Measurements from ENCODE around the gene C10orf105. TPM values are rescaled to one million over a fixed set of nuclear protein-coding genes. Genes with fewer than 3 reads are reported as not detected.

Gene C10orf105, protein sequence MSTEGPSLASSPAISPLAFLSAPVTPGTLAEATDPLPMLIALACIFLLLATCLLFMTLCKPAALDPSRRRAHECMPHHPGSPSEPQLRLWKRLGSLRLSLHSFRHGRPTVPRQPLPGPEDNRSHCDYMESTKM
- total RNA-seq, result under 1 TPM; 0.11 to 0.12 TPM
- polyA plus RNA-seq, result under 1 TPM; 0.07 TPM

DNA sequence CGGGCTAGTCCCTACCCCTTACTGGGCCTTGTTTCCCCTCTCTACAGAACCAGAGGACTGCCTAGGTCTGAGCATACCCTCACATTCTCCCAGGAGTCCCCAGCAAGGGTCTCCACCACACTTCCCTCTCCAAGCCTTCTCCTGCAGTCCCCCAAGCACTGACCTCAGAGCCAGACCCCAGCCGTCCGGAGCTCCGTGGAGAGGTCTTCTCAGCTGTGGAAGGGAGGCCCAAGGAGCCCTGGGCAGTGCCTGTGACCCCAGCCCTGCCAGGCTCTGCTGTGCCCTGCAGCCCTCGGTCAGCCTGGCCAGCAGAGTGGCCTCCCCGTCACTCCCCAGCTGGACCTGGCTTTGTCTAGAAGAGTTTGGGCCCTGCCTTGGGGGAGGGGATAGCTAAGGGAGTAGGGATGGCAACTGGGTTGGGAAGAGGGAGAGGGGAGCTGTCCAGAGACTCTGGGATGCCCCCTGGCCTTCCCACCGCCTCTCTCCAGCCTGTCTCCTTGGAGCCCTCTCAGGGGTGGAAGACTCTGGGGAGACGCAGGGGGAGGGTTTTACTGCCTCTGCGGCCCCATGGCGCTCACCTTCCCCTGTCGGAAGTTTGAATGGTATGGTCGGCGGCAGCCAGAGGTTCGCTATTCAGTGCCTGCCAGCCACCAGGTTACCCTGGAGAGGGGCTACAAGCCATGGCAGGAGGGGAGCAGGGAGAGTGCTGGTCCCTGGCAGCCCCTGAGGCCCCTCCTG, at the start of gene C10orf105:
TSS of gene C10orf105 (minus strand) at position 315 of the 738 bp plus-strand sequence. CDS start 3,441 bp downstream, outside the sequence.
- intact Hi-C loops (cut with micrococcal nuclease), result no loop called here
- H3K4me3 ChIP-seq (ENCODE audit: low read length in 2 of 2), result no peak within 1 kb of the TSS
- H3K27me3 Mint-ChIP-seq, result no peaks in the 10 kb centered on the region
- H3K4me3 Mint-ChIP-seq, result peak within 1 kb of the TSS in 1 of 8 donors; percentile 41
- no peaks in the 10 kb centered on the region for H3K9me3 Mint-ChIP-seq
- no peaks in the 10 kb centered on the region for H3K36me3 ChIP-seq (ENCODE audit: insufficient read depth, low read length)
- H3K27me3 ChIP-seq (ENCODE audit: insufficient read depth, low read length), result no peaks in the 10 kb centered on the region
- CTCF ChIA-PET (ENCODE audit: partially characterized antibody), result interaction anchor here (1.1 to 16.2 kb wide), 4 partner anchors 8 to 53 kb away, joined by 3 to 177 read pairs (median 11); partner anchors contain the start of gene VSIR
- no peak within 1 kb of the TSS for H3K27ac ChIP-seq (ENCODE audit: low read depth, low read length)
- H3K4me1 ChIP-seq (ENCODE audit: insufficient read depth, low read length), result peaks cover 74% of the 10 kb centered on the region
- peaks cover 0 to 3% of the 10 kb centered on the region in 2 donors for H3K36me3 Mint-ChIP-seq
- peaks cover 23 to 78% (median 45%) of the 10 kb centered on the region in 4 donors for H3K4me1 Mint-ChIP-seq
- no peaks in the 10 kb centered on the region for H3K9me3 ChIP-seq (ENCODE audit: control insufficient read depth in 1 of 2, low read length in 2 of 2)
- POLR2A ChIA-PET (ENCODE audit: partially characterized antibody), result interaction anchor here (1.2 to 35.3 kb wide), 3 partner anchors 8 to 53 kb away, joined by 7 to 1191 read pairs (median 196); partner anchors contain the start of gene VSIR
- DNase-seq, result peak in 1 of 5 donors; percentile 5
- H3K27ac Mint-ChIP-seq, result peak within 1 kb of the TSS in 4 of 7 donors; percentile 41 to 79 (median 67)

DNA sequence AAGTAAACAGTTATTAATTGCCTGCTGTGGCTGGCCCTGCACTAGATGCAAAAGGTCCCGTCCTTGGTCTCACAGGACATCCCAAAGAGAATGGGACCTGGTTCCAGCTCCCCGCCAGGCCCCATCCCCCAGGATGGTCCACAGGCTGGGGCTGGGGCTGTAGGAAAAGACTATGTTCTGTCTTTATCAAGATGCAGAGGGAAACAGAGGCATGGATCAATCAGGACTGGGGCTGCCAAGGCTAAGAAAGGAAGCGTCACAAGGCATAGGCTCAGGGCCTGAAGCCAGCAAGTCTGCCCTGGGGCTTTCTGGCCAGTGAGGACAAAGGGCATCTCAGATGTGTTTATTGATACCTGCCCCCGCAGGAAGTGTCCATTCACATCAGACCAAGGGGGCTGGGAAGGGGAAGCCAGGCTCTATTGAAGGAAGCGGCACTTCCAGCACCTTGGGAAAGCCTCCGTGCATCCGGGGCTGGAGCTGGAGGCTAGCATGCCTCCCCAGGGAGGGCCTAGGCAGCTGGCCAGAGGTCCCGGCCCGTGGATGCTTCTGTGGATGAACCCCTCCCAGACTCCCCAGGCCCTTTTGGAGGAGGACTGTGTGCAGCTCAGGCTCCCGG, 48.0 kb upstream of the C10orf105 start:
- H3K27ac ChIP-seq (ENCODE audit: low read depth, low read length), result peak overlapping the region; percentile 93
- Mint-ChIP-seq H3K9me3 (peaks cover 0 to 2% (median 0%) of the 10 kb centered on the region in 8 donors), H3K4me3 (peak overlapping the region; percentile 70 to 96 (median 88)), H3K4me1 (peaks cover 61 to 99% (median 80%) of the 10 kb centered on the region in 4 donors), H3K36me3 (peaks cover 53 to 86% of the 10 kb centered on the region in 2 donors), H3K27me3 (no peaks in the 10 kb centered on the region), H3K27ac (peak overlapping the region; percentile 93 to 99 (median 97))
- no peak for DNase-seq
- H3K27me3 ChIP-seq (ENCODE audit: insufficient read depth, low read length), result no peaks in the 10 kb centered on the region
- intact Hi-C loops (cut with micrococcal nuclease), result loop anchor here (2.0 kb wide), 1 partner anchor 83 kb away; the partner anchor contains the start of gene PSAP
- POLR2A ChIA-PET (ENCODE audit: partially characterized antibody), result interaction anchor here (0.8 to 18.5 kb wide), 8 partner anchors 20 to 83 kb away, joined by 3 to 1035 read pairs (median 10); partner anchors contain the start of gene PSAP
- CTCF ChIA-PET (ENCODE audit: partially characterized antibody), result interaction anchor here (1.0 to 16.3 kb wide), 11 partner anchors 10 to 103 kb away, joined by 3 to 379 read pairs (median 5); no protein-coding TSS in a partner anchor
- H3K36me3 ChIP-seq (ENCODE audit: insufficient read depth, low read length), result peaks cover 41% of the 10 kb centered on the region
- H3K4me1 ChIP-seq (ENCODE audit: insufficient read depth, low read length), result peaks cover 95% of the 10 kb centered on the region
- no peaks in the 10 kb centered on the region for H3K9me3 ChIP-seq (ENCODE audit: control insufficient read depth in 1 of 2, low read length in 2 of 2)
- H3K4me3 ChIP-seq (ENCODE audit: low read length in 2 of 2), result peak overlapping the region in 1 of 2 donors; percentile 25

DNA sequence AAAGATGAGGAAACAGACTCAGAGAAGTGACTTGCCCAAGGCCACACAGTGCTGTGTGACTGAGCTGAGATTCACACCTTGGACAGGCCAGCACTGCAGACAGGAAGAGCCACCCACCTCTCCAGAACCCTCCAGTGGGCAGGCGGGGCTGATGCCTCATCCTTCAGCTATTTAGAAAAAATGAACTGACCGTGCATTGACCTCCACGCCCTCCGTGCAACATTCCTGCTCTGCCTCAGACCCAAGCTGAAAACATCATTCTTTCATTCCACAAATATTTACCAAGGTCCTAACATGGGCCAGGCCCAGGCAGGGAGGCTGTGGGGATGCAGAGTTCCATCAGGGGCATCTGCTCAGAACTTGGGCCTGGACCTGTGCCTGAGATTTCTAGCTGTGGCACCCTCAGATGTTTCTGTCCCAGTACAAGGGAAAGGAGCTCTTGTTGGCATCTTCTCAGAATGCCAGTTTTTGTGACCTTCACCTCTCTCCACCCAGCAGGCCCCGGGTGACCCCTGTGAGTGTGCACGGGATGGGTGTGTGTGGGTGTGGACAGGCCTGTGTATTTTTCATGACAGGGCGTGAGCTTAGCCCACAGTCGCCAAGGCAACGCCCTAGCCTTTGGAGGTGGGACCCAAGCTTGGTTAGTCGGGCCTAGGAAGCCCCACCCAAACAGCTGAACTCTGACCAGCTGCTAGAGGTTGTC, 47.3 kb upstream of the C10orf105 start:
- ChIA-PET POLR2A (ENCODE audit: partially characterized antibody) (interaction anchor here (0.8 to 18.5 kb wide), 8 partner anchors 20 to 84 kb away, joined by 3 to 1035 read pairs (median 10); partner anchors contain the start of gene PSAP), CTCF (ENCODE audit: partially characterized antibody) (interaction anchor here (1.0 to 16.3 kb wide), 11 partner anchors 10 to 102 kb away, joined by 3 to 379 read pairs (median 5); no protein-coding TSS in a partner anchor)
- H3K36me3 Mint-ChIP-seq, result peaks cover 48 to 85% of the 10 kb centered on the region in 2 donors
- Histone ChIP-seq H3K4me1 (ENCODE audit: insufficient read depth, low read length) (peaks cover 97% of the 10 kb centered on the region), H3K4me3 (ENCODE audit: low read length in 2 of 2) (peak overlapping the region in 1 of 2 donors; percentile 25), H3K36me3 (ENCODE audit: insufficient read depth, low read length) (peaks cover 48% of the 10 kb centered on the region), H3K27ac (ENCODE audit: low read depth, low read length) (peak overlapping the region; percentile 93), H3K9me3 (ENCODE audit: control insufficient read depth in 1 of 2, low read length in 2 of 2) (no peaks in the 10 kb centered on the region), H3K27me3 (ENCODE audit: insufficient read depth, low read length) (no peaks in the 10 kb centered on the region)
- H3K4me3 Mint-ChIP-seq, result peak overlapping the region; percentile 68 to 95 (median 78)
- peaks cover 0 to 2% (median 0%) of the 10 kb centered on the region in 8 donors for H3K9me3 Mint-ChIP-seq
- peak in 1 of 5 donors; percentile 29 for DNase-seq
- intact Hi-C loops (cut with micrococcal nuclease), result no loop called here
- H3K27me3 Mint-ChIP-seq, result no peaks in the 10 kb centered on the region
- H3K4me1 Mint-ChIP-seq, result peaks cover 67 to 99% (median 84%) of the 10 kb centered on the region in 4 donors
- H3K27ac Mint-ChIP-seq, result peak overlapping the region; percentile 93 to 99 (median 95)

DNA sequence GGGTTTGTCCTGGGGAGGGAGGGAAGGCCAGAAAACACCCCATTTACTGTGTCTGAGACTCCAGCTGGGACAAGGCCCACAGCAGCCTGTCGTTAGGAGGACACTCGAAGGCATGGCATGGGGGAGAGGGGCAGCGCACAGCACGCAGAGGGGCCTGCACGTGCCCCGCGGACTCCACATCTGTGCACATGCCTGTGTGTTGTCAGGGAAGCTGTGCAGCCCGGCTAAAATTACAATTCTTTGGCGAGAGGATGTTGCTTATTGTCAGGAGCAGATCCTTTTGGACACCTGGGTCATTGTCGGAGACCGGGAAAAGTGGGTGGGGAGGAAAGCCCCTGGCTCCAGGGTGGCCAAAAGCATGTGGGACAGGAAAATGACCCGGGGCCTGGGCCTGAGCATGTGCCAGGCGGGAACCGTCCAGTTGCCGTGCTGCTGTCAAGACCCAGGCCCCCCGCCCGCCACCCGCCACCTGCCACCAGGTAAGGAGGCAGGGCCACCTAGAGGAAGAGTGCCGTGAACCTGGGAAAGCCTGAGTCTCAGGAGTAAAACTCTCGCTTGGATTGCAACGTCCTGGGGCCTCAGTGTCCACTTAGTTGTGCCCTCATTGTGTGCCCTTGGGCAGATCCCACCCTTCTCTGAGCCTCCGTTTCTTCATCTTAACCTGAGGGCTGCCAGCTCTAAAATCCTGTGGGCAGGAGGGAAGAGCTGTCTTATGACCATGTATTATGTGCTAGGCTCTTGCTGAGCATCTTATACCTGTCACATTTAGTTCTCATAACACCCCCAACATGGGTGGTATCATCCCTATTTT, 46.5 kb upstream of the C10orf105 start:
- POLR2A ChIA-PET (ENCODE audit: partially characterized antibody), result interaction anchor here (1.2 to 18.5 kb wide), 6 partner anchors 7 to 71 kb away, joined by 7 to 1035 read pairs (median 22); partner anchors contain the start of gene VSIR
- peaks cover 46 to 86% of the 10 kb centered on the region in 2 donors for H3K36me3 Mint-ChIP-seq

DNA sequence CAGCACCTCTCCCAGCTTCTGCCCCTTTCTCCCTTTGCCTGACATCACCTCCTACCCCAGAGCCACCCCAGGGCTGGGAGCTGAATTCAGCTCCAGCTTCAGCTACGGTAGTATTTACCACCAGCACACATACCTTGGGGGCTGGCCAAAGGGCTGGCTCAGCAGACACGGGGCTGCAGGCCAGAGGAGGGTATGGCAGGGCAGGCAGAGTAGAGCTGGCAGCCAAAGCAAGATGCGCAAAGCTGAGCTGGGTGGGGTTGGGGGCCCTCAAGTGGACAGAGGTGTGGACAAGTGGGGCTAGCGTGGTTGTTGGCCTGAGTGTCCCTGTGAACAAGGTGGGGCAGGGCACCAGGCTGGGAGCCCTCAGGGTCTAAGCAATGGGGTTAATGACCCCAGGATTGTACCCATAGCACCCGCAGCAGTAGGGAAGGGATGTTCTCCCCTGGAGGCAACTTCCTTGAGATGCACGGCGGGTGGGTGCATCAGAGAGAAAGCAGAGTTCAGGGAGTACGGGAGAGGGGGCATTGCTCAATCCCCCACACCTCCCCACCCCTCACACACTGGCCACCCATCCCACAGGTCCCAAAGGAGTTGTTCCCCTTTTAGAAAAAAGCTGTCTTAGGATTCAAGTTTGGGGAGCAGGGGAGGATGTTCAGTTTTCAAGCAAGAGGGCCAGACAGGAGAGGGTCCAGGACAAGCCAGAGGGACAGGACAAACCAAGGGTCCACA, 45.8 kb upstream of the C10orf105 start:
- peak overlapping the region in 7 of 8 donors; percentile 37 to 70 (median 54) for H3K4me3 Mint-ChIP-seq
- intact Hi-C loops (cut with micrococcal nuclease), result no loop called here
- H3K27me3 ChIP-seq (ENCODE audit: insufficient read depth, low read length), result no peaks in the 10 kb centered on the region
- peaks cover 51 to 88% of the 10 kb centered on the region in 2 donors for H3K36me3 Mint-ChIP-seq
- ChIA-PET POLR2A (ENCODE audit: partially characterized antibody) (interaction anchor here (0.6 to 18.5 kb wide), 5 partner anchors 8 to 68 kb away, joined by 3 to 1035 read pairs (median 32); partner anchors contain the start of gene VSIR), CTCF (ENCODE audit: partially characterized antibody) (interaction anchor here (1.0 to 16.3 kb wide), 10 partner anchors 8 to 69 kb away, joined by 3 to 379 read pairs (median 4); partner anchors contain the start of gene VSIR)
- no peak for DNase-seq
- peaks cover 71 to 99% (median 88%) of the 10 kb centered on the region in 4 donors for H3K4me1 Mint-ChIP-seq
- peaks cover 97% of the 10 kb centered on the region for H3K4me1 ChIP-seq (ENCODE audit: insufficient read depth, low read length)
- H3K4me3 ChIP-seq (ENCODE audit: low read length in 2 of 2), result no peak overlapping the region
- H3K9me3 ChIP-seq (ENCODE audit: control insufficient read depth in 1 of 2, low read length in 2 of 2), result no peaks in the 10 kb centered on the region
- H3K9me3 Mint-ChIP-seq, result peaks cover 0 to 2% (median 0%) of the 10 kb centered on the region in 8 donors
- no peaks in the 10 kb centered on the region for H3K27me3 Mint-ChIP-seq
- H3K36me3 ChIP-seq (ENCODE audit: insufficient read depth, low read length), result peaks cover 63% of the 10 kb centered on the region
- H3K27ac Mint-ChIP-seq, result peak overlapping the region; percentile 75 to 99 (median 87)
- peak overlapping the region; percentile 93 for H3K27ac ChIP-seq (ENCODE audit: low read depth, low read length)

More for the DNA sequence above, 46.5 kb upstream of the C10orf105 start:
- Histone ChIP-seq H3K4me1 (ENCODE audit: insufficient read depth, low read length) (peaks cover 97% of the 10 kb centered on the region), H3K4me3 (ENCODE audit: low read length in 2 of 2) (no peak overlapping the region), H3K27ac (ENCODE audit: low read depth, low read length) (peak overlapping the region; percentile 93), H3K27me3 (ENCODE audit: insufficient read depth, low read length) (no peaks in the 10 kb centered on the region), H3K36me3 (ENCODE audit: insufficient read depth, low read length) (peaks cover 55% of the 10 kb centered on the region), H3K9me3 (ENCODE audit: control insufficient read depth in 1 of 2, low read length in 2 of 2) (no peaks in the 10 kb centered on the region)
- no peaks in the 10 kb centered on the region for H3K27me3 Mint-ChIP-seq
- CTCF ChIA-PET (ENCODE audit: partially characterized antibody), result interaction anchor here (1.0 to 16.3 kb wide), 11 partner anchors 9 to 101 kb away, joined by 3 to 379 read pairs (median 5); no protein-coding TSS in a partner anchor
- peak overlapping the region; percentile 93 to 99 (median 95) for H3K27ac Mint-ChIP-seq
- peaks cover 0 to 2% (median 0%) of the 10 kb centered on the region in 8 donors for H3K9me3 Mint-ChIP-seq
- H3K4me3 Mint-ChIP-seq, result peak overlapping the region in 7 of 8 donors; percentile 31 to 95 (median 78)
- H3K4me1 Mint-ChIP-seq, result peaks cover 69 to 99% (median 86%) of the 10 kb centered on the region in 4 donors
- intact Hi-C loops (cut with micrococcal nuclease), result no loop called here
- no peak for DNase-seq
